ENCODE measurements around the gene TRAF4.
A peak's percentile ranks its signal among the peaks of the same experiment; 100 is the strongest.

TRAF4 gene

GRCh38 chr17:28760601-28761562, 17.1 kb downstream of the TRAF4 start:
- no peak overlapping the region for H3K4me3 ChIP-seq (ENCODE audit: low read depth, low read length)
- peak; percentile 98 for DNase-seq (ENCODE audit: low read depth)
- no peak for TF ChIP-seq CTCF (IDR thresholded peaks at IDR 0.05; ENCODE audit: control insufficient read depth, extremely low read depth, insufficient read depth)

- no peak for TF ChIP-seq CTCF (IDR thresholded peaks at IDR 0.05; ENCODE audit: control insufficient read depth, extremely low read depth, insufficient read depth)
- DNase-seq (ENCODE audit: low read depth), result no peak
- no peak overlapping the region for H3K4me3 ChIP-seq (ENCODE audit: low read depth, low read length)
These were observed 19.5 kb downstream of the TRAF4 start for GRCh38 chr17:28763137-28763799.

- DNase-seq (ENCODE audit: low read depth), result peak; percentile 93
- TF ChIP-seq CTCF (IDR thresholded peaks at IDR 0.05; ENCODE audit: control insufficient read depth, extremely low read depth, insufficient read depth), result peak; percentile 79
- H3K4me3 ChIP-seq (ENCODE audit: low read depth, low read length), result no peak overlapping the region
These were observed 20.0 kb downstream of the TRAF4 start for GRCh38 chr17:28763804-28764266.

- TF ChIP-seq CTCF (IDR thresholded peaks at IDR 0.05; ENCODE audit: control insufficient read depth, extremely low read depth, insufficient read depth), result no peak
- no peak overlapping the region for H3K4me3 ChIP-seq (ENCODE audit: low read depth, low read length)
- no peak for DNase-seq (ENCODE audit: low read depth)
These were observed 21.2 kb downstream of the TRAF4 start for GRCh38 chr17:28765038-28765437.

GRCh38 chr17:28773736-28774135, 29.9 kb downstream of the TRAF4 start:
- no peak for DNase-seq (ENCODE audit: low read depth)
- TF ChIP-seq CTCF (IDR thresholded peaks at IDR 0.05; ENCODE audit: control insufficient read depth, extremely low read depth, insufficient read depth), result no peak
- H3K4me3 ChIP-seq (ENCODE audit: low read depth, low read length), result no peak overlapping the region

- DNase-seq (ENCODE audit: low read depth), result no peak
- no peak for TF ChIP-seq CTCF (IDR thresholded peaks at IDR 0.05; ENCODE audit: control insufficient read depth, extremely low read depth, insufficient read depth)
- no peak overlapping the region for H3K4me3 ChIP-seq (ENCODE audit: low read depth, low read length)
These were observed 30.4 kb downstream of the TRAF4 start for GRCh38 chr17:28774206-28774605.
